ENCODE data around the gene CENPP.

CENPP gene

DNA sequence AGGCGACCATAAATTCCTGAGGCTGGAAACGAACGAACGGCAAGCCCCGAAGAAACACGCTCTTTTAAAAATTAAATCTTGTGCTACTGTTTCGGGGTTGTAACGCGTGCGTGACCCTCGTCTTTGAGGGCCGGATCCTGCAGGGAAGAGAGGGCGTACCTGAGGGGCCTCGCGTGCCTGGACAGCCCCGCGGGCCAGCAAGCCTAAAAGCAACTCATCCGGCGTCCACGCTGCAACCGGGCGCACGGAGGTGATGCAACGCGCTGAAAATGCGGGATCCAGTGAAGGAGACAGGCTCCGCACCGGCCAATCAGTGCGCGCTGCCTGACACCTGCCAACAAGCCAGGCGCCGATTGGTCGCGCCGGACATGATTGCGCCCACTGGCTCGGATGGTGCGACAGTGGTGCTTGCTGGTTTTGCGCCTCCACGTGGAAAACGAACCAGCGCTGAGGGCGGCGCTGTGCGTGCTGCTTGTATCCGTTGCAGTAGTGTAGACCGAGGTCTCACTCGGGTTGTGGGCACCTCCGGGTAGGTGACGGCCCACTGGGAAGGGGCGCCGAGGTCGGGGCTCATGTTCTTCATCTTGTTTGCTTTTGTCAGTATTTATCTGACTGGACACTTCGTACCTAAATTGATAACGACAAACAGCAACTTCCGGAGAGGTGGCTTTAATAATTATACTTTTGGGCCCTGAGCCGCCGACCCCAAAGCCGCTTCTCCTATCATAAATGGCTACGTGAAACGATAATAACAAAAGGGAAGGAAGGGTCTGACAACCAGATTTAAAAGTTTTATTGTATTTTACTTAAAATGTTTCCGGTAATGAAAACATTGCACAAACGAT, 32.1 kb upstream of the CENPP start, which contains the start of gene IARS1:
TSS of gene IARS1 (minus strand) at position 246 of the 845 bp plus-strand sequence. CDS start 4,278 bp downstream, outside the sequence.
- no peaks in the 10 kb centered on the region for H3K4me1 ChIP-seq (ENCODE audit: control insufficient read depth, insufficient read depth, low read length)
- no peaks in the 10 kb centered on the region for H3K9me3 ChIP-seq (ENCODE audit: control insufficient read depth, insufficient read depth, low read length)
- peak within 1 kb of the TSS; percentile 92; the same call in 1 of the 2 replicates for H3K4me3 ChIP-seq (ENCODE audit: low read length)
- WGBS (ENCODE audit: insufficient coverage, insufficient read length), result no CpG with 5 or more reads among the region's 63 CpGs
- no peaks in the 10 kb centered on the region; the same call in 1 of the 2 replicates for H3K36me3 ChIP-seq (ENCODE audit: control insufficient read depth, insufficient read depth, low read length)
- no peaks in the 10 kb centered on the region for H3K27me3 ChIP-seq (ENCODE audit: control insufficient read depth, insufficient read depth, low read length)
- peak; percentile 95 for DNase-seq (ENCODE audit: low read depth, low spot score)
- H3K27ac ChIP-seq (ENCODE audit: low read length), result no peak within 1 kb of the TSS

GRCh38 chr9:92294297-92294676, 31.5 kb upstream of the CENPP start:
- Histone ChIP-seq H3K4me3 (ENCODE audit: low read length) (peak overlapping the region; percentile 27; the same call in 1 of the 2 replicates), H3K27ac (ENCODE audit: low read length) (no peak overlapping the region), H3K36me3 (ENCODE audit: control insufficient read depth, insufficient read depth, low read length) (peaks cover 3% of the 10 kb centered on the region; the same call in 1 of the 2 replicates), H3K27me3 (ENCODE audit: control insufficient read depth, insufficient read depth, low read length) (no peaks in the 10 kb centered on the region), H3K4me1 (ENCODE audit: control insufficient read depth, insufficient read depth, low read length) (no peaks in the 10 kb centered on the region), H3K9me3 (ENCODE audit: control insufficient read depth, insufficient read depth, low read length) (no peaks in the 10 kb centered on the region)
- whole genome bisulfite sequencing (ENCODE audit: insufficient coverage, insufficient read length), result no CpG with 5 or more reads among the region's 13 CpGs
- DNase-seq (ENCODE audit: low read depth, low spot score), result no peak

DNA sequence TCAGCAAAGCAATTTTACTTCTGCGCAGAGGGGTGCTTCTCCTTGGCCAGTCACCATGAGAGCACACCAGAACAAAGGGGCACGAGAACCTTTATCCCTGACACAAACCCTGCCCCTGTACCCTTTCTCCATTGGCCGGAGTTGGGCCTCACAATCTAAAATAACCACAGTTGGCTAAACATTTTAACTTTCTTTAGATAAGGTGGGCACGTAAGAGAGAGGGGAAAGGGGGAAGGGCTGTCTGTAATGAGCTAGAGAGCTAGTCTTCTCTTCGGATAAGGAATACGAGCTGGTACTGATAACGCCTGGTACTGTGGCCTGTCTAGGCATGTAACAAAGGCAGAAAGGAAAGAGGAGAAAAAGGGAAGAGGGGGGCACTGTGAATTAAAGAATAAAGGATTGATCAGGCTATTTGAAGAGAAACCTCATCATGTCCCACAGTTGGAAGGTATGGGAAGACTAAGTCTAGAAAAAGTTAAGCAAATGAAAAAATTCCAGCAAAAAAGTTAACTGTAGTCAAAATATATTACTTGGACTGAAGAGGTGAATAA, 30.4 kb upstream of the CENPP start:
- no CpG with 5 or more reads among the region's 7 CpGs for WGBS (ENCODE audit: insufficient coverage, insufficient read length)
- H3K4me3 ChIP-seq (ENCODE audit: low read length), result no peak overlapping the region
- no peak overlapping the region for H3K27ac ChIP-seq (ENCODE audit: low read length)

GRCh38 chr9:92295827-92296258, 29.9 kb upstream of the CENPP start:
- DNase-seq (ENCODE audit: low read depth, low spot score), result no peak
- no CpG with 5 or more reads among the region's 4 CpGs for WGBS (ENCODE audit: insufficient coverage, insufficient read length)
- H3K36me3 ChIP-seq (ENCODE audit: control insufficient read depth, insufficient read depth, low read length), result peaks cover 3% of the 10 kb centered on the region; the same call in 1 of the 2 replicates
- H3K4me1 ChIP-seq (ENCODE audit: control insufficient read depth, insufficient read depth, low read length), result no peaks in the 10 kb centered on the region
- no peak overlapping the region for H3K4me3 ChIP-seq (ENCODE audit: low read length)
- no peaks in the 10 kb centered on the region for H3K27me3 ChIP-seq (ENCODE audit: control insufficient read depth, insufficient read depth, low read length)
- H3K27ac ChIP-seq (ENCODE audit: low read length), result no peak overlapping the region
- no peaks in the 10 kb centered on the region for H3K9me3 ChIP-seq (ENCODE audit: control insufficient read depth, insufficient read depth, low read length)

More for the DNA sequence above, 30.4 kb upstream of the CENPP start:
- H3K9me3 ChIP-seq (ENCODE audit: control insufficient read depth, insufficient read depth, low read length), result no peaks in the 10 kb centered on the region
- peaks cover 3% of the 10 kb centered on the region; the same call in 1 of the 2 replicates for H3K36me3 ChIP-seq (ENCODE audit: control insufficient read depth, insufficient read depth, low read length)
- no peaks in the 10 kb centered on the region for H3K27me3 ChIP-seq (ENCODE audit: control insufficient read depth, insufficient read depth, low read length)
- no peaks in the 10 kb centered on the region for H3K4me1 ChIP-seq (ENCODE audit: control insufficient read depth, insufficient read depth, low read length)
- DNase-seq (ENCODE audit: low read depth, low spot score), result no peak

DNA sequence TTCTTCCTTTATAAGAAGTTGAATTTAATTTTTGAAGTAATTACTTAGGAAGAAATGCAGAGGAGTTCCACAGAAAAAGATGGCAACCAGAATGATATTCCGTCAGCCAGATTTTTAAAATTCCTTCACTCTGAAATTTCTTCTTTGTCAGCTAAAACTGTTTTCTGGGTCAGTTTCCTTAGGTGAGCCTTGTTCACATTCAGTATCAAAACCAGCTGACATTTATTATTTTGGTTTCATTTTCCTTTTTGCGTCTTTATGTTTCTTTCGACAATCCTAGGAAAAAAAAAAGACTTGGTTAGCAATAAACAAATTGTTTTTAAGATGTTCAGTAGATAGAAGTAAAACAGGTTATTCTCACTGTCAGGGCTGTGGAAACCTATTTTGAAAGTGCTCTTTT, 28.1 kb upstream of the CENPP start:
- DNase-seq (ENCODE audit: low read depth, low spot score), result no peak
- Histone ChIP-seq H3K36me3 (ENCODE audit: control insufficient read depth, insufficient read depth, low read length) (peaks cover 3% of the 10 kb centered on the region; the same call in 1 of the 2 replicates), H3K9me3 (ENCODE audit: control insufficient read depth, insufficient read depth, low read length) (no peaks in the 10 kb centered on the region), H3K4me3 (ENCODE audit: low read length) (no peak overlapping the region), H3K27me3 (ENCODE audit: control insufficient read depth, insufficient read depth, low read length) (no peaks in the 10 kb centered on the region), H3K4me1 (ENCODE audit: control insufficient read depth, insufficient read depth, low read length) (no peaks in the 10 kb centered on the region), H3K27ac (ENCODE audit: low read length) (no peak overlapping the region)
- no CpG with 5 or more reads among the region's 3 CpGs for WGBS (ENCODE audit: insufficient coverage, insufficient read length)

- H3K27ac ChIP-seq (ENCODE audit: low read length), result no peak overlapping the region
- no peaks in the 10 kb centered on the region for H3K4me1 ChIP-seq (ENCODE audit: control insufficient read depth, insufficient read depth, low read length)
- peaks cover 3% of the 10 kb centered on the region; the same call in 1 of the 2 replicates for H3K36me3 ChIP-seq (ENCODE audit: control insufficient read depth, insufficient read depth, low read length)
- no peak for DNase-seq (ENCODE audit: low read depth, low spot score)
- H3K27me3 ChIP-seq (ENCODE audit: control insufficient read depth, insufficient read depth, low read length), result no peaks in the 10 kb centered on the region
- no peaks in the 10 kb centered on the region for H3K9me3 ChIP-seq (ENCODE audit: control insufficient read depth, insufficient read depth, low read length)
- no peak overlapping the region for H3K4me3 ChIP-seq (ENCODE audit: low read length)
- no CpG with 5 or more reads among the region's 3 CpGs for WGBS (ENCODE audit: insufficient coverage, insufficient read length)
These were observed 27.7 kb upstream of the CENPP start for GRCh38 chr9:92298036-92298435.

DNA sequence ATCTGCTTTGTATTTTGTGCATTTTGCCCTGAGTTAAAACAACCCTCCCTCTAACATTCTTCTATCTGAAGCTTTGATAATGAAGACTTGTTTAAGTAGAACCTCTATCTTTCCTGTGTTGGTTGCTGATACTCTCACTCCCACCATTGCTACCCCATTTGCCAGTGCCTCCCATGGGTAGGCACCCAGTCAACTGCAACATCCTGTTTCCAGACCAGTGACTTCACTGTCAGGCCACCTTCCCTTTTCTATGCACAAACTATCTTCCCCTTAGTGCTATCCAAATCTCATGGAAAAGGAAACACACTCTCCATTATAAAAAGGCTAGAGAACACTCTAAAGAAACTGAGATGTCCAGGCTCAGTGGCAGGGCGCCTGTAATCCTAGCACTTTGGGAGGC, 26.6 kb upstream of the CENPP start:
- Histone ChIP-seq H3K4me3 (ENCODE audit: low read length) (no peak overlapping the region), H3K4me1 (ENCODE audit: control insufficient read depth, insufficient read depth, low read length) (no peaks in the 10 kb centered on the region), H3K9me3 (ENCODE audit: control insufficient read depth, insufficient read depth, low read length) (no peaks in the 10 kb centered on the region), H3K27ac (ENCODE audit: low read length) (no peak overlapping the region), H3K36me3 (ENCODE audit: control insufficient read depth, insufficient read depth, low read length) (peaks cover 3% of the 10 kb centered on the region; the same call in 1 of the 2 replicates), H3K27me3 (ENCODE audit: control insufficient read depth, insufficient read depth, low read length) (no peaks in the 10 kb centered on the region)
- WGBS (ENCODE audit: insufficient coverage, insufficient read length), result no CpG with 5 or more reads among the region's 1 CpG
- no peak for DNase-seq (ENCODE audit: low read depth, low spot score)

DNA sequence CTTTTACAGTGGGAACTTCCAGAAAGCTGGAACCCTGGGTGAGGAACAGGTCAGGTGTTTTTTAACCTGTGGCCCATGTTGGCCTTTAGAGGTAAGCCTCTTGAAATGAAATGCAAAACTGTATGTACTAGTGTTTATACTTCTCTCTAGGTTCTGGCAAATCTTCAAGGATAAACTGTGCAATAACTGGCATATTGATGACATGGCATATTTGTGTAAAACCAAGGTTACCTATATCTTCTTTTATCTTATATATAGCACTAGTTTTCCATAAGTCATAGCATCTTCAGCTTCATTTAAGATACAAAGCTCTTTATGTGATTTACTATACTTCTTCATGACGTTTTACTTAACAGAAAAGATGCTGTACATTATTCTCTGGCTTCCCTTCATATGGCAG, 24.8 kb upstream of the CENPP start:
- Histone ChIP-seq H3K27me3 (ENCODE audit: control insufficient read depth, insufficient read depth, low read length) (no peaks in the 10 kb centered on the region), H3K36me3 (ENCODE audit: control insufficient read depth, insufficient read depth, low read length) (peaks cover 3% of the 10 kb centered on the region; the same call in 1 of the 2 replicates), H3K9me3 (ENCODE audit: control insufficient read depth, insufficient read depth, low read length) (no peaks in the 10 kb centered on the region), H3K4me3 (ENCODE audit: low read length) (no peak overlapping the region), H3K27ac (ENCODE audit: low read length) (no peak overlapping the region), H3K4me1 (ENCODE audit: control insufficient read depth, insufficient read depth, low read length) (no peaks in the 10 kb centered on the region)
- DNase-seq (ENCODE audit: low read depth, low spot score), result no peak
- no CpG with 5 or more reads among the region's 1 CpG for WGBS (ENCODE audit: insufficient coverage, insufficient read length)

DNA sequence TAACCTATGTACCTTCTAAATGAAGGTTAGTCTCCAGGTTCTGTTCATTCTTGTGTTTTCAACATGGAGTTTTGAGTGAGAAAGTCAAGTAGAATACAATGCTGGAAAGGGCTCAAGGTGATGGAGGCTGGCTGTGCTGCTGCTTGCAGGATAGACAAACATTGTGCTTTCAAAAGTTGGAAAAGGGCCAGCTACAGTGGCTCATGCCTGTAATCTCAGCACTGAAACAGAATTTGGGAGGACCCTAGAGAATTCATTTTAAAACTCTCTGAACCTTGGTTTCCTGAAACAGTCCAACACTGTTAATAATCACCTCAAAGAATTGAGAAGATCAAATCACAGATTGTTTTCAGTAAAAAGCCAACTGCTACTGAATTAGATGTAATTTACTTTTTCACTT, 16.9 kb upstream of the CENPP start:
- H3K27ac ChIP-seq (ENCODE audit: low read length), result no peak overlapping the region

GRCh38 chr9:92310562-92310961, 15.2 kb upstream of the CENPP start:
- Histone ChIP-seq H3K4me3 (ENCODE audit: low read length) (no peak overlapping the region), H3K36me3 (ENCODE audit: control insufficient read depth, insufficient read depth, low read length) (peaks cover 9% of the 10 kb centered on the region; the same call in 1 of the 2 replicates), H3K9me3 (ENCODE audit: control insufficient read depth, insufficient read depth, low read length) (no peaks in the 10 kb centered on the region), H3K27ac (ENCODE audit: low read length) (no peak overlapping the region), H3K27me3 (ENCODE audit: control insufficient read depth, insufficient read depth, low read length) (no peaks in the 10 kb centered on the region), H3K4me1 (ENCODE audit: control insufficient read depth, insufficient read depth, low read length) (no peaks in the 10 kb centered on the region)
- no CpG with 5 or more reads among the region's 3 CpGs for WGBS (ENCODE audit: insufficient coverage, insufficient read length)
- DNase-seq (ENCODE audit: low read depth, low spot score), result no peak

More for the DNA sequence above, 16.9 kb upstream of the CENPP start:
- H3K9me3 ChIP-seq (ENCODE audit: control insufficient read depth, insufficient read depth, low read length), result no peaks in the 10 kb centered on the region
- DNase-seq (ENCODE audit: low read depth, low spot score), result no peak
- no peaks in the 10 kb centered on the region for H3K27me3 ChIP-seq (ENCODE audit: control insufficient read depth, insufficient read depth, low read length)
- H3K4me3 ChIP-seq (ENCODE audit: low read length), result no peak overlapping the region
- no peaks in the 10 kb centered on the region for H3K4me1 ChIP-seq (ENCODE audit: control insufficient read depth, insufficient read depth, low read length)
- H3K36me3 ChIP-seq (ENCODE audit: control insufficient read depth, insufficient read depth, low read length), result peaks cover 9% of the 10 kb centered on the region; the same call in 1 of the 2 replicates
